IgD-negative memory B cell (primary cell): ENCODE results near the gene DNAH11. TPM values are rescaled to one million over a fixed set of nuclear protein-coding genes. Genes with fewer than 3 reads are reported as not detected.

Experiments used
- H3K27ac Mint-ChIP-seq, 3 donors: one replicate each; pipeline ENCODE4 v1.8.0; 2020 to 2022; ENCODE audit warnings: mild to moderate bottlenecking in 3 of 3, mixed read lengths in 3 of 3, moderate library complexity in 1 of 3
- H3K27me3 Mint-ChIP-seq: one replicate; pipeline ENCODE4 v1.8.0; 2021; ENCODE audit warnings: mixed read lengths
- H3K36me3 Mint-ChIP-seq: one replicate; pipeline ENCODE4 v1.8.0; 2020; ENCODE audit warnings: mild to moderate bottlenecking, mixed read lengths
- H3K4me1 Mint-ChIP-seq, 3 donors: one replicate each; pipeline ENCODE4 v1.8.0; 2020 to 2022; ENCODE audit warnings: mixed read lengths in 3 of 3, mild to moderate bottlenecking in 1 of 3
- H3K4me3 Mint-ChIP-seq, 4 donors: one replicate each; pipeline ENCODE4 v1.8.0; 2020 to 2022; ENCODE audit warnings: mild to moderate bottlenecking in 4 of 4, mixed read lengths in 4 of 4, moderate library complexity in 3 of 4
- H3K9me3 Mint-ChIP-seq, 3 donors: one replicate each; pipeline ENCODE4 v1.8.0; 2020 to 2021; ENCODE audit warnings: mixed read lengths in 3 of 3, mild to moderate bottlenecking in 1 of 3
- polyA plus RNA-seq: library from polyadenylated mRNA; unstranded; fragments of 300-500 nt; fragmentation: Illumina TruSeq; gene quantifications from one replicate; pipeline ENCODE4 v1.2.3, GENCODE V29; 2021

DNAH11 gene
- polyA plus RNA-seq, 1 donor from 2014 or later = not detected

- H3K27ac Mint-ChIP-seq = peak overlapping the region in 1 of 3 donors; percentile 60
- peaks cover 57 to 63% (median 58%) of the 10 kb centered on the region in 3 donors for H3K4me1 Mint-ChIP-seq
- peak overlapping the region in 2 of 4 donors; percentile 32 to 85 for H3K4me3 Mint-ChIP-seq
- peaks cover 34% of the 10 kb centered on the region for H3K36me3 Mint-ChIP-seq
- peaks cover 1 to 4% (median 3%) of the 10 kb centered on the region in 3 donors for H3K9me3 Mint-ChIP-seq
- no peaks in the 10 kb centered on the region for H3K27me3 Mint-ChIP-seq
These were observed 392.0 kb downstream of the DNAH11 start for GRCh38 chr7:21934808-21935207.

- Mint-ChIP-seq H3K27me3 (no peaks in the 10 kb centered on the region), H3K27ac (peak overlapping the region in 1 of 3 donors; percentile 49), H3K4me3 (peak overlapping the region in 1 of 4 donors; percentile 63), H3K4me1 (peaks cover 67 to 73% (median 67%) of the 10 kb centered on the region in 3 donors), H3K9me3 (peaks cover 1 to 4% (median 3%) of the 10 kb centered on the region in 3 donors), H3K36me3 (peaks cover 15% of the 10 kb centered on the region)
These were observed 395.6 kb downstream of the DNAH11 start for GRCh38 chr7:21938463-21938862.

GRCh38 chr7:21939136-21939857, 396.5 kb downstream of the DNAH11 start:
- Mint-ChIP-seq H3K9me3 (peaks cover 1 to 4% (median 3%) of the 10 kb centered on the region in 3 donors), H3K27ac (peak overlapping the region in 2 of 3 donors; percentile 25 to 61), H3K4me3 (peak overlapping the region in 3 of 4 donors; percentile 46 to 55 (median 50)), H3K4me1 (peaks cover 63 to 73% (median 66%) of the 10 kb centered on the region in 3 donors), H3K36me3 (peaks cover 13% of the 10 kb centered on the region), H3K27me3 (no peaks in the 10 kb centered on the region)

GRCh38 chr7:21939858-21940372, 397.1 kb downstream of the DNAH11 start:
- peak overlapping the region in 3 of 4 donors; percentile 46 to 55 (median 50) for H3K4me3 Mint-ChIP-seq
- no peaks in the 10 kb centered on the region for H3K27me3 Mint-ChIP-seq
- peaks cover 0 to 4% (median 1%) of the 10 kb centered on the region in 3 donors for H3K9me3 Mint-ChIP-seq
- H3K4me1 Mint-ChIP-seq = peaks cover 63 to 70% (median 65%) of the 10 kb centered on the region in 3 donors
- peaks cover 13% of the 10 kb centered on the region for H3K36me3 Mint-ChIP-seq
- H3K27ac Mint-ChIP-seq = peak overlapping the region in 1 of 3 donors; percentile 61

GRCh38 chr7:21941611-21942141, 398.8 kb downstream of the DNAH11 start:
- H3K9me3 Mint-ChIP-seq = no peaks in the 10 kb centered on the region
- peaks cover 52 to 64% (median 56%) of the 10 kb centered on the region in 3 donors for H3K4me1 Mint-ChIP-seq
- H3K27ac Mint-ChIP-seq = peak overlapping the region; percentile 32 to 76 (median 33)
- peak overlapping the region in 3 of 4 donors; percentile 71 to 87 (median 79) for H3K4me3 Mint-ChIP-seq
- no peaks in the 10 kb centered on the region for H3K27me3 Mint-ChIP-seq
- peaks cover 3% of the 10 kb centered on the region for H3K36me3 Mint-ChIP-seq

- Mint-ChIP-seq H3K36me3 (no peaks in the 10 kb centered on the region), H3K27me3 (no peaks in the 10 kb centered on the region), H3K9me3 (no peaks in the 10 kb centered on the region), H3K4me3 (peak overlapping the region; percentile 1 to 71 (median 62)), H3K4me1 (peaks cover 62 to 73% (median 63%) of the 10 kb centered on the region in 3 donors), H3K27ac (peak overlapping the region; percentile 76 to 88 (median 87))
These were observed 400.1 kb downstream of the DNAH11 start for GRCh38 chr7:21942955-21943354.

- peak overlapping the region; percentile 76 to 88 (median 87) for H3K27ac Mint-ChIP-seq
- H3K9me3 Mint-ChIP-seq = no peaks in the 10 kb centered on the region
- H3K36me3 Mint-ChIP-seq = no peaks in the 10 kb centered on the region
- H3K4me3 Mint-ChIP-seq = peak overlapping the region; percentile 1 to 71 (median 62)
- peaks cover 61 to 73% (median 61%) of the 10 kb centered on the region in 3 donors for H3K4me1 Mint-ChIP-seq
- no peaks in the 10 kb centered on the region for H3K27me3 Mint-ChIP-seq
These were observed 400.6 kb downstream of the DNAH11 start for GRCh38 chr7:21943436-21943835.

GRCh38 chr7:21944616-21945453, 402.0 kb downstream of the DNAH11 start:
- Mint-ChIP-seq H3K27me3 (no peaks in the 10 kb centered on the region), H3K36me3 (no peaks in the 10 kb centered on the region), H3K27ac (peak overlapping the region; percentile 97), H3K4me1 (peaks cover 50 to 64% (median 53%) of the 10 kb centered on the region in 3 donors), H3K9me3 (no peaks in the 10 kb centered on the region), H3K4me3 (peak overlapping the region; percentile 87 to 99 (median 98))

GRCh38 chr7:21945454-21946221, 402.8 kb downstream of the DNAH11 start, which contains the start of gene CDCA7L:
Gene CDCA7L, minus strand, starts transcription at chr7:21945899. Its CDS starts 95 bp downstream, at chr7:21945804.
- no peaks in the 10 kb centered on the region for H3K27me3 Mint-ChIP-seq
- H3K4me1 Mint-ChIP-seq = peaks cover 42 to 57% (median 51%) of the 10 kb centered on the region in 3 donors
- H3K9me3 Mint-ChIP-seq = no peaks in the 10 kb centered on the region
- peak within 1 kb of the TSS; percentile 87 to 99 (median 98) for H3K4me3 Mint-ChIP-seq
- no peaks in the 10 kb centered on the region for H3K36me3 Mint-ChIP-seq
- peak within 1 kb of the TSS; percentile 97 for H3K27ac Mint-ChIP-seq

- H3K4me1 Mint-ChIP-seq = peaks cover 39 to 53% (median 46%) of the 10 kb centered on the region in 3 donors
- H3K9me3 Mint-ChIP-seq = no peaks in the 10 kb centered on the region
- H3K27ac Mint-ChIP-seq = peak overlapping the region; percentile 97
- no peaks in the 10 kb centered on the region for H3K36me3 Mint-ChIP-seq
- H3K27me3 Mint-ChIP-seq = no peaks in the 10 kb centered on the region
- H3K4me3 Mint-ChIP-seq = peak overlapping the region; percentile 87 to 99 (median 98)
These were observed 403.4 kb downstream of the DNAH11 start for GRCh38 chr7:21946222-21946709.

GRCh38 chr7:21947056-21947455, 404.2 kb downstream of the DNAH11 start:
- Mint-ChIP-seq H3K9me3 (no peaks in the 10 kb centered on the region), H3K27me3 (no peaks in the 10 kb centered on the region), H3K4me3 (peak overlapping the region; percentile 0 to 99 (median 44)), H3K4me1 (peaks cover 32 to 46% (median 39%) of the 10 kb centered on the region in 3 donors), H3K36me3 (no peaks in the 10 kb centered on the region), H3K27ac (peak overlapping the region in 1 of 3 donors; percentile 97)

- H3K27me3 Mint-ChIP-seq = no peaks in the 10 kb centered on the region
- peaks cover 24 to 37% (median 37%) of the 10 kb centered on the region in 3 donors for H3K4me1 Mint-ChIP-seq
- H3K4me3 Mint-ChIP-seq = peak overlapping the region in 1 of 4 donors; percentile 99
- H3K27ac Mint-ChIP-seq = peak overlapping the region in 2 of 3 donors; percentile 25 to 97
- no peaks in the 10 kb centered on the region for H3K36me3 Mint-ChIP-seq
- H3K9me3 Mint-ChIP-seq = no peaks in the 10 kb centered on the region
These were observed 405.1 kb downstream of the DNAH11 start for GRCh38 chr7:21947946-21948345.

GRCh38 chr7:21948364-21948763, 405.5 kb downstream of the DNAH11 start:
- H3K4me1 Mint-ChIP-seq = peaks cover 20 to 37% (median 33%) of the 10 kb centered on the region in 3 donors
- peak overlapping the region in 1 of 4 donors; percentile 99 for H3K4me3 Mint-ChIP-seq
- H3K27ac Mint-ChIP-seq = peak overlapping the region in 2 of 3 donors; percentile 25 to 97

More at GRCh38 chr7:21948364-21948763, 405.5 kb downstream of the DNAH11 start:
- Mint-ChIP-seq H3K36me3 (no peaks in the 10 kb centered on the region), H3K27me3 (no peaks in the 10 kb centered on the region), H3K9me3 (no peaks in the 10 kb centered on the region)
